ENCODE measurements around the gene HBG1.

The HBG1 gene

DNA sequence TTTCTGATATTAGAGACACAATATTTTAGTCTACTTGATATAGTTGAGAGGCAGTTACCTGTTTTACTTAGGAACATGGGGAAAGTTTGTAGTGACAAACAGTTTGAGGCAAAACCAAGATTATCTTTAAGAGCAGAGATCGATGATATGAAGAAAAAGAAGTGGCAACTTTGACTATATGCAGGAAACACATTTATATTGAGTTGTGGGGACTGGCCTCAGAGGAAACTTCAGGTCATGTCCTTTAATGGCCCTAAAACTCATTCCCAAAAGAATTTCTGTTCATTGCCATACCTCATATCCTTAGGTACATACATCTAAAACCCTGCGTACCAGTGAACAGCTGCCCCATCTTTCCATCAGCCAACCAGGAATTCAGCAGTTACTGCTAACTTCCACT is 4.5 kb downstream of the HBG1 start:
- DNase-seq: no peak

- DNase-seq: no peak
Measured at GRCh38 chr11:5243816-5244180, 5.9 kb downstream of the HBG1 start.

- DNase-seq: no peak
Measured at GRCh38 chr11:5242933-5243815, 6.5 kb downstream of the HBG1 start.

- no peak for DNase-seq
Measured at GRCh38 chr11:5242208-5242607, 7.4 kb downstream of the HBG1 start.

DNA sequence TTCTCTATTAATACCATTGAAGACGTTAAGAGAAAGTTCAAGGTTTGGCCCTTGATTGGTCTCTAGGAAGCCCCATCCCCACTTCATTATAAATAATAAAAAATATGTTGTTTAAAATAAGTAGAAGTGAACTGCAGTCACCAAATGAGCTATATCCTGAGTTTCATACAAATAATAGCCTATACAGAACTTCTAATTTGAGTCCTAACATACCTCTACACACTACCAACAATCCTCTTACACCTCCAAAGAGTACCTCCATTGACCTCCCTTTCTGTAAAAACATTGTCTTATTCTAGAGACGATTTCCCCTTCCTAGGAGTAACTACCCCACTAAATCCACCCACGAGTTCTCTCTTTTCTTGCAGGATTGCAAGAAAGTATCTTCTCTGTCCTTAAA is 8.2 kb downstream of the HBG1 start:
- no peak for DNase-seq

DNA sequence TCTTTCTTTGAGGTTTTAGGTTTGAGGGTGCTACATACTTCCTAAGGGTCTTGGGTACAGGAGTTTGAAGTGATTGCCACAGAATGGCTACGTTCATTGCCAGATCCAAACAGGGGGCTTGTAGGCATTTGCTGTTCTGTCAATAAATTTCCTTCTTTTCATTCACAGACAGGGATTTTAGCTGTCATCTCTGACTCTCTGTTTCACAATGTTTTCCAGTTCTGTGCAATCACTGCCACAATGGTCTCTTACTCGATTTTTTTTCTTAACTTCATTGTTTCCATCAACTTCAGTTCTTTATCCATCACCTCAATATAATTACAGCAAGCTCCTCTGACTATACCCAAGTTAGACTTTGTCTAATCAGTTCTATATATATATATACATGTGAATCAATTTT is 9.2 kb downstream of the HBG1 start:
- no peak for DNase-seq

- no peak for DNase-seq
Measured at GRCh38 chr11:5240056-5240455, 9.6 kb downstream of the HBG1 start.

DNA sequence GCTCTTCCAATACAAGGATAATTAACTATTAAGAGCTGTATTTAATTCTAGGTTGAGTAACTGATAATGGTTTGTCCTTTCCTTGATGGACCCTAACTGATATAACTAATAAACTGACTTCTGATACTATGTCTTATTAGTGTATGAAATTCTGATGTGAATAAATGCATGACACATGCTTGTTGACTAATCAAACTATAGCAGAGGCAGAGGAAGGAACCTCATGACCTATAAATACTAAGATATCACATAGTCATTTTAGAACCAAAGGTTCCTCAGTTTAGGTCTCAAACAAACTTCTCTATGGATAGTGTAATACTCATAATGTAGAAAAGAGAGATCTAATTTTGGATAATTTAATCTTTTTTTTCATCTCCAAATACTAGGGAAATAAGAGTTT is 10.6 kb downstream of the HBG1 start:
- no peak for DNase-seq

GRCh38 chr11:5238486-5238885 is 11.2 kb downstream of the HBG1 start:
- no peak for DNase-seq

GRCh38 chr11:5237420-5237819 is 12.2 kb downstream of the HBG1 start:
- no peak for DNase-seq

- no peak for DNase-seq
Measured at GRCh38 chr11:5235364-5236095, 14.1 kb downstream of the HBG1 start.

GRCh38 chr11:5234381-5234834 is 15.2 kb downstream of the HBG1 start, which contains the start of gene HBD:
Gene HBD, minus strand, starts transcription at chr11:5234483. Its CDS starts 50 bp downstream, at chr11:5234433.
- no peak for DNase-seq

GRCh38 chr11:5233307-5233706 is 16.4 kb downstream of the HBG1 start:
- no peak for DNase-seq

DNA sequence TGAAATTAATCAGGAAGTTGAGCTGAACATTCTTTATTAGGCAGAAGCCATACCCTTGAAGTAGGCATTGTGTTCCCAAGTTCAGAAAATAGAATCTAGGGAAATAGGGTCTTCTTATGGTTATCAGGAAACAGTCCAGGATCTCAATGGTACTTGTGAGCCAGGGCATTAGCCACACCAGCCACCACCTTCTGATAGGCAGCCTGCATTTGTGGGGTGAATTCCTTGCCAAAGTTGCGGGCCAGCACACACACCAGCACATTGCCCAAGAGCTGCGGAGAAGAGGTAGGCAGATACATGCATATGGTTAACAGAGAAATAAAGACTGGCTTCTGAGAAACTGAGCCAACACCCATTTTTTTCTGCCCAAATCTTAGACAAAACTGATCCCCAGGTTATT is 16.8 kb downstream of the HBG1 start:
- no peak for DNase-seq

DNA sequence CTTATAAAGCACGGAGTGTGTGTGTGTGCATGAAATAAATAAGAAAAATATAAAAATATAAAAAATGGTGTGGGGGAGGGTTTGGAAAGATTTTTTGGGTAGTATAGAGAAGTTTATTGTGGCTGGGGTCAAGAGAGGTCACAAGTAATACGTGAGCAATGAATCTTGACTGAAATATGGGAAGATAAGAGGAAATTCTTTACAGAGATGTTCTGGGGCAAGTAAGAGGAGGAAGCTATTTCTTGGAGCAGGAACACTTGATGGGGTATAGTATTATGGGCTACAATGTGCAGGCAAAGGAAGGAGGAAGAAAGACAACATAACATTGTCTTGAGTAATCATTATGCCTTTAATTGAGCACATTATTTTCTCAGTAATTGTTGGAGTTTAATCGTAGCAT is 17.5 kb downstream of the HBG1 start:
- no peak for DNase-seq

DNA sequence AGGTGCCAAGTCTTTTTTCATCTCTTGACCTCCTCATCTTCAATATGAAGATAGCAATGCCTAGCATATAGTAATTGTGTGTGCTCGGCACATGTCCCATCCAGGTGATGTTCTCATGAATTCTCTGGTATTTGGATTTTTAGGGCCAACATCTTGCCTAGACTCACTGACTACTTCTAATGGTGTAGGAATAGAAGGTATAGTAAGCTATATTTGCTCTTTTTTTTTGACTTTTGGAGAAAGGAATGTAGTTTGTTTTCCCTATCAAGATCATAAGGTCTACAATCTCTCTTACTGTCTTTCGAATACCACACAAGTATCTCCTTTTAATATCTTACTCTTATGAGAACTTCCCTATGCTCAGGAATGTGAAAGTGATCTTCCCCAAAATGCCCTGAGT is 18.5 kb downstream of the HBG1 start:
- no peak for DNase-seq

DNA sequence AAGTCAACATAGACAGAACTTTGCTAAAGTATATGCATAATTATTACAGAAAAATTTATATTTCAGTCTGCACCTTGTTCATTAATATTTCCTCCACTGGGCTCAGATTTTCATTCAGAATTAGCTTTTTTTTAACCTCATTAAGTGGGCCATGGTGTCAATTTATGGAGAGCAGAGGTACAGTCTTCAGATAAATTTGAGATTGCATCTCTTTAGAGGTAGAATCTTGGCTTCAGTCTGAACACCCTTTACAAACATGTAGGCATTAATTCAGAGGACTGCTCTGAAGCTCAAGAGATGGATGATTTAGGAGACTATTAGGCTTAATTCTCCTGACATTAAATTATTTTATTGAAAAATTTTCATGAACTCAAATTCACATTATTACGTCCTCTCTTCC is 19.4 kb downstream of the HBG1 start:
- DNase-seq: no peak

DNA sequence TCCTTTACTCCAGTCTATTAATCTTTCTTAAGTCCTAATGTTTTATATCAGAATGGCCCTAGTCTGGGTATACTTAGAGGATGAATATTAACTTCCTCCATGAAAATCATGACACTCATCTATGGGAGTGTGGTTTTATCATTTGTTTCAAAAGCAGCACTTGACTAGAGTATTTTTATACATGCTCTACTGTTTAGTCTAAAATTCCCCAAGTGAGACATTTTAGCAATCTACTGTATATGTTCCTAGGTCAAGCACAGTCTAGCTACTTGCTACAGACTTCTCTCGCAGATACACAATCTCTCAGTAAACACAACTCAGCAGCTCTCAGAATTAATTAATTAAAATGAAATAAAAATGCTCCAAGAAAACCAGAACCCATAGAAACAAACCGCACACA is 19.9 kb downstream of the HBG1 start:
- no peak for DNase-seq

DNA sequence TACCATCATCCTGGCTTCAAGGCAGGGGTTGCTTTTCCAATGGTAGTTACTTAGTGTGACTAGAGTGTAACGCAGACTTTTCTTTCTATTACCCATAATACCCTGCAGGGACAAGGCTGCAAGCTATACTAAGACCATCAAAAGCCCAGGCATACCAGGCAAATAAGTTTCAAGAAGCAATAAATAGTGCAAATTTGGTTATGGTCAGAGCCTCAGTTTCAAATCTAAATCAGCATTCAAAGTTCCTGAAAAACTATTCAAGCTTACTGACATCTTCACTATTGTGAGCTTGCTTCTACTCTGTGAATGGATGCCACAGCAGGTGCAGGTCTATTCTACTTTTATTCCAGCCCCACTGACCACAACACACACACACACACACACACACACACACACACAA is 20.3 kb downstream of the HBG1 start:
- no peak for DNase-seq

GRCh38 chr11:5228124-5228523 is 21.5 kb downstream of the HBG1 start:
- no peak for DNase-seq

DNA sequence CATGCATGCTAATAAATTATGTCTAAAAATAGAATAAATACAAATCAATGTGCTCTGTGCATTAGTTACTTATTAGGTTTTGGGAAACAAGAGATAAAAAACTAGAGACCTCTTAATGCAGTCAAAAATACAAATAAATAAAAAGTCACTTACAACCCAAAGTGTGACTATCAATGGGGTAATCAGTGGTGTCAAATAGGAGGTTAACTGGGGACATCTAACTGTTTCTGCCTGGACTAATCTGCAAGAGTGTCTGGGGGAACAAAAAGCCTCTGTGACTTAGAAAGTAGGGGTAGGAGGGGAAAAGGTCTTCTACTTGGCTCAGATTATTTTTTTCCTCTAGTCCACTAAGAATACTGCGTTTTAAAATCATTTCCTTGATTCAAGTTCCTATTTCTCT is 22.0 kb downstream of the HBG1 start:
- no peak for DNase-seq

DNA sequence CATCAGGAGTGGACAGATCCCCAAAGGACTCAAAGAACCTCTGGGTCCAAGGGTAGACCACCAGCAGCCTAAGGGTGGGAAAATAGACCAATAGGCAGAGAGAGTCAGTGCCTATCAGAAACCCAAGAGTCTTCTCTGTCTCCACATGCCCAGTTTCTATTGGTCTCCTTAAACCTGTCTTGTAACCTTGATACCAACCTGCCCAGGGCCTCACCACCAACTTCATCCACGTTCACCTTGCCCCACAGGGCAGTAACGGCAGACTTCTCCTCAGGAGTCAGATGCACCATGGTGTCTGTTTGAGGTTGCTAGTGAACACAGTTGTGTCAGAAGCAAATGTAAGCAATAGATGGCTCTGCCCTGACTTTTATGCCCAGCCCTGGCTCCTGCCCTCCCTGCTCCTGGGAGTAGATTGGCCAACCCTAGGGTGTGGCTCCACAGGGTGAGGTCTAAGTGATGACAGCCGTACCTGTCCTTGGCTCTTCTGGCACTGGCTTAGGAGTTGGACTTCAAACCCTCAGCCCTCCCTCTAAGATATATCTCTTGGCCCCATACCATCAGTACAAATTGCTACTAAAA is 22.8 kb downstream of the HBG1 start, which contains the start of gene HBB:
HBB (minus strand) TSS at position 340 of the 579 bp plus-strand sequence; CDS start at position 290, 50 bp downstream.
- no peak for DNase-seq

DNA sequence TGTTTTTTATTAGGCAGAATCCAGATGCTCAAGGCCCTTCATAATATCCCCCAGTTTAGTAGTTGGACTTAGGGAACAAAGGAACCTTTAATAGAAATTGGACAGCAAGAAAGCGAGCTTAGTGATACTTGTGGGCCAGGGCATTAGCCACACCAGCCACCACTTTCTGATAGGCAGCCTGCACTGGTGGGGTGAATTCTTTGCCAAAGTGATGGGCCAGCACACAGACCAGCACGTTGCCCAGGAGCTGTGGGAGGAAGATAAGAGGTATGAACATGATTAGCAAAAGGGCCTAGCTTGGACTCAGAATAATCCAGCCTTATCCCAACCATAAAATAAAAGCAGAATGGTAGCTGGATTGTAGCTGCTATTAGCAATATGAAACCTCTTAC is 24.2 kb downstream of the HBG1 start:
- no peak for DNase-seq
